Retina (tissue), 1 donor: ENCODE data around the gene C21orf91.

ENCODE experiments used
- DNase-seq: peaks from one replicate; pipeline ENCODE4 v3.0.0-alpha.2; 2016

C21orf91 gene

GRCh38 chr21:17796503-17796902, 22.7 kb downstream of the C21orf91 start:
- DNase-seq = no peak

- no peak for DNase-seq
These were observed 23.1 kb downstream of the C21orf91 start for GRCh38 chr21:17796037-17796403.

GRCh38 chr21:17795146-17796036, 23.8 kb downstream of the C21orf91 start:
- DNase-seq = no peak

GRCh38 chr21:17794518-17795145, 24.5 kb downstream of the C21orf91 start:
- no peak for DNase-seq

GRCh38 chr21:17793246-17794123, 25.7 kb downstream of the C21orf91 start:
- DNase-seq = no peak

GRCh38 chr21:17789656-17790055, 29.5 kb downstream of the C21orf91 start:
- no peak for DNase-seq

GRCh38 chr21:17789069-17789468, 30.1 kb downstream of the C21orf91 start:
- DNase-seq = no peak

- no peak for DNase-seq
These were observed 32.3 kb downstream of the C21orf91 start for GRCh38 chr21:17786851-17787181.

- no peak for DNase-seq
These were observed 32.9 kb downstream of the C21orf91 start for GRCh38 chr21:17786071-17786850.

GRCh38 chr21:17785403-17785788, 33.8 kb downstream of the C21orf91 start:
- DNase-seq = no peak

- no peak for DNase-seq
These were observed 34.4 kb downstream of the C21orf91 start for GRCh38 chr21:17784604-17785402.

GRCh38 chr21:17784180-17784598, 35.0 kb downstream of the C21orf91 start:
- no peak for DNase-seq

GRCh38 chr21:17783481-17784179, 35.5 kb downstream of the C21orf91 start:
- no peak for DNase-seq

GRCh38 chr21:17783003-17783402, 36.2 kb downstream of the C21orf91 start:
- DNase-seq = no peak

GRCh38 chr21:17782051-17782450, 37.1 kb downstream of the C21orf91 start:
- DNase-seq = no peak

GRCh38 chr21:17781524-17781923, 37.6 kb downstream of the C21orf91 start:
- no peak for DNase-seq

- DNase-seq = no peak
These were observed 38.6 kb downstream of the C21orf91 start for GRCh38 chr21:17780539-17780938.

GRCh38 chr21:17779980-17780379, 39.2 kb downstream of the C21orf91 start:
- no peak for DNase-seq

- DNase-seq = no peak
These were observed 39.7 kb downstream of the C21orf91 start for GRCh38 chr21:17779496-17779895.

- DNase-seq = no peak
These were observed 41.9 kb downstream of the C21orf91 start for GRCh38 chr21:17777072-17777765.
